ENCODE data around the gene SP6. TPM values are rescaled to one million over a fixed set of nuclear protein-coding genes. Genes with fewer than 3 reads are reported as not detected.

SP6 gene
- total RNA-seq, 1 experiment from 2014 or later = 3.3 TPM

DNA sequence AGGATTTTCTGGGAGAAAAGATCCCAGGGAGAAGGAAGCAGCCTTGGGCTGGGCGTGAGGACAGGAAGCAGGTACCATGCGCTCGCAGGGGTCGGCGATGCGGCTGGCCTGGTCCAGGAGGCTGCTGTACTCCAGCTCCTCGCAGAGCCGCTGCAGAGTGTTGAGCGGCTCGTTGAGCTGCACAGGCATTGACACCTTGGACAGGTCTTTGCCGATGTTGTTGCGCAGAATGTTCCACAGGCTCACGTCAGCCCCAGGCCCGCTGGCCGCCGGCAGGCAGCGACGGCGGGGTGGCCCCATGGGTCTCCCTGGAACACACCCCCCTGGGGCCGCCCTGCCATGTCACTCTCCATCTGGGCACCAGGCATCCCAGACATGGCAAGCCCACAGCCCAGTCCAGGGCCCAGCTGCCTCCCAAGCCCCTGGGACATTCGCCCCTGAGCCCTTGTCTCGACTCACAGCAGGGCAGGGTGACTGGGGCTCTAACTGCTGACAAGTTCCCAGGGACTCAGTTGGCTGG is 37.4 kb downstream of the SP6 start:
- DNase-seq (ENCODE audit: low spot score) = peak; percentile 7
- CTCF ChIA-PET = no interaction called here
- H3K4me1 Mint-ChIP-seq = peaks cover 6% of the 10 kb centered on the region
- POLR2A ChIA-PET = no interaction called here
- H3K27me3 Mint-ChIP-seq (ENCODE audit: low read depth) = no peaks in the 10 kb centered on the region
- no peak overlapping the region for H3K4me3 Mint-ChIP-seq
- no peak for ATAC-seq
- no peaks in the 10 kb centered on the region; the same call in 1 of the 2 replicates for H3K36me3 Mint-ChIP-seq
- no peak overlapping the region for H3K27ac Mint-ChIP-seq
- TF ChIP-seq PREB (CRISPR knock-in tag; IDR thresholded peaks at IDR 0.05; ENCODE audit: borderline replicate concordance) = no peak
- TF ChIP-seq, protein P1, sequence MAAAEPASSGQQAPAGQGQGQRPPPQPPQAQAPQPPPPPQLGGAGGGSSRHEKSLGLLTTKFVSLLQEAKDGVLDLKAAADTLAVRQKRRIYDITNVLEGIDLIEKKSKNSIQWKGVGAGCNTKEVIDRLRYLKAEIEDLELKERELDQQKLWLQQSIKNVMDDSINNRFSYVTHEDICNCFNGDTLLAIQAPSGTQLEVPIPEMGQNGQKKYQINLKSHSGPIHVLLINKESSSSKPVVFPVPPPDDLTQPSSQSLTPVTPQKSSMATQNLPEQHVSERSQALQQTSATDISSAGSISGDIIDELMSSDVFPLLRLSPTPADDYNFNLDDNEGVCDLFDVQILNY (CRISPR knock-in tag; IDR thresholded peaks at IDR 0.05) = no peak
- no peak for TF ChIP-seq ZNF671 (CRISPR knock-in tag; IDR thresholded peaks at IDR 0.05)
- TF ChIP-seq FOXK1 (CRISPR knock-in tag; IDR thresholded peaks at IDR 0.05) = no peak
- no peak for TF ChIP-seq NFATC4 (CRISPR knock-in tag; IDR thresholded peaks at IDR 0.05)
- TF ChIP-seq, protein P2, sequence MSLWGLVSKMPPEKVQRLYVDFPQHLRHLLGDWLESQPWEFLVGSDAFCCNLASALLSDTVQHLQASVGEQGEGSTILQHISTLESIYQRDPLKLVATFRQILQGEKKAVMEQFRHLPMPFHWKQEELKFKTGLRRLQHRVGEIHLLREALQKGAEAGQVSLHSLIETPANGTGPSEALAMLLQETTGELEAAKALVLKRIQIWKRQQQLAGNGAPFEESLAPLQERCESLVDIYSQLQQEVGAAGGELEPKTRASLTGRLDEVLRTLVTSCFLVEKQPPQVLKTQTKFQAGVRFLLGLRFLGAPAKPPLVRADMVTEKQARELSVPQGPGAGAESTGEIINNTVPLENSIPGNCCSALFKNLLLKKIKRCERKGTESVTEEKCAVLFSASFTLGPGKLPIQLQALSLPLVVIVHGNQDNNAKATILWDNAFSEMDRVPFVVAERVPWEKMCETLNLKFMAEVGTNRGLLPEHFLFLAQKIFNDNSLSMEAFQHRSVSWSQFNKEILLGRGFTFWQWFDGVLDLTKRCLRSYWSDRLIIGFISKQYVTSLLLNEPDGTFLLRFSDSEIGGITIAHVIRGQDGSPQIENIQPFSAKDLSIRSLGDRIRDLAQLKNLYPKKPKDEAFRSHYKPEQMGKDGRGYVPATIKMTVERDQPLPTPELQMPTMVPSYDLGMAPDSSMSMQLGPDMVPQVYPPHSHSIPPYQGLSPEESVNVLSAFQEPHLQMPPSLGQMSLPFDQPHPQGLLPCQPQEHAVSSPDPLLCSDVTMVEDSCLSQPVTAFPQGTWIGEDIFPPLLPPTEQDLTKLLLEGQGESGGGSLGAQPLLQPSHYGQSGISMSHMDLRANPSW (CRISPR knock-in tag; conservative IDR thresholded peaks at IDR 0.05; ENCODE audit: low read depth) = no peak
- TF ChIP-seq KAT7 (CRISPR knock-in tag; IDR thresholded peaks at IDR 0.05; ENCODE audit: borderline replicate concordance) = no peak
- TF ChIP-seq JAZF1 (CRISPR knock-in tag; IDR thresholded peaks at IDR 0.05) = no peak
- TF ChIP-seq ZBTB21 (CRISPR knock-in tag; IDR thresholded peaks at IDR 0.05; ENCODE audit: borderline replicate concordance) = no peak
- TF ChIP-seq SP1 (CRISPR knock-in tag; conservative IDR thresholded peaks at IDR 0.05) = no peak
- no peak for TF ChIP-seq MYBL2 (CRISPR knock-in tag; IDR thresholded peaks at IDR 0.05)
- no peak for TF ChIP-seq ZNF219 (CRISPR knock-in tag; IDR thresholded peaks at IDR 0.05; ENCODE audit: borderline replicate concordance)
- no peak for TF ChIP-seq ESRRA (CRISPR knock-in tag; IDR thresholded peaks at IDR 0.05; ENCODE audit: borderline replicate concordance)
- TF ChIP-seq ZNF416 (CRISPR knock-in tag; IDR thresholded peaks at IDR 0.05) = no peak
- TF ChIP-seq E2F1 (CRISPR knock-in tag; IDR thresholded peaks at IDR 0.05) = no peak
- TF ChIP-seq CBFB (CRISPR knock-in tag; IDR thresholded peaks at IDR 0.05; ENCODE audit: low read depth) = no peak
- TF ChIP-seq CREB1 (CRISPR knock-in tag; IDR thresholded peaks at IDR 0.05) = no peak
- no peak for TF ChIP-seq IRF2 (CRISPR knock-in tag; IDR thresholded peaks at IDR 0.05; ENCODE audit: borderline replicate concordance, low read depth)
- no peaks in the 10 kb centered on the region for H3K9me3 Mint-ChIP-seq

GRCh38 chr17:47813077-47813476 is 37.9 kb downstream of the SP6 start:
- ChIA-PET POLR2A (no interaction called here), CTCF (no interaction called here)
- H3K36me3 Mint-ChIP-seq = no peaks in the 10 kb centered on the region; the same call in 1 of the 2 replicates
- H3K4me3 Mint-ChIP-seq = no peak overlapping the region
- peak; percentile 4 for DNase-seq (ENCODE audit: low spot score)
- H3K9me3 Mint-ChIP-seq = no peaks in the 10 kb centered on the region
- H3K27me3 Mint-ChIP-seq (ENCODE audit: low read depth) = no peaks in the 10 kb centered on the region
- H3K27ac Mint-ChIP-seq = no peak overlapping the region
- peaks cover 6% of the 10 kb centered on the region for H3K4me1 Mint-ChIP-seq
- ATAC-seq = no peak
- TF ChIP-seq ATF2 (CRISPR knock-in tag; IDR thresholded peaks at IDR 0.05; ENCODE audit: borderline replicate concordance, low read depth) = no peak
- TF ChIP-seq ZNF121 (CRISPR knock-in tag; IDR thresholded peaks at IDR 0.05) = no peak
- no peak for TF ChIP-seq AR (CRISPR knock-in tag; IDR thresholded peaks at IDR 0.05)
- no peak for TF ChIP-seq TEAD1 (CRISPR knock-in tag; IDR thresholded peaks at IDR 0.05)
- TF ChIP-seq PREB (CRISPR knock-in tag; IDR thresholded peaks at IDR 0.05; ENCODE audit: borderline replicate concordance) = no peak
- no peak for TF ChIP-seq SP1 (CRISPR knock-in tag; conservative IDR thresholded peaks at IDR 0.05)

All from WTC11 (cell line).